HG03378 (cell line): ENCODE measurements around the gene ATP4A.

ENCODE experiments used
- ATAC-seq: cut with Tn5 transposase; IDR thresholded peaks from one replicate; pipeline ENCODE4 v1.9.1; 2021; ENCODE audit warnings: mild to moderate bottlenecking, moderate library complexity; ENCODE audit not compliant: unreplicated experiment

The ATP4A gene

GRCh38 chr19:35507561-35507960, 55.9 kb downstream of the ATP4A start:
- no peak for ATAC-seq

GRCh38 chr19:35506011-35506410, 57.4 kb downstream of the ATP4A start:
- ATAC-seq, result no peak

- no peak for ATAC-seq
These were observed 60.7 kb downstream of the ATP4A start for GRCh38 chr19:35502751-35503150.

- no peak for ATAC-seq
These were observed 61.8 kb downstream of the ATP4A start for GRCh38 chr19:35501684-35502083.

- no peak for ATAC-seq
These were observed 62.8 kb downstream of the ATP4A start for GRCh38 chr19:35500611-35501010.
